Gastroesophageal sphincter (tissue), 4 donors: ENCODE measurements around the gene KAZN. TPM values are rescaled to one million over a fixed set of nuclear protein-coding genes. Genes with fewer than 3 reads are reported as not detected.

Experiments used
- ATAC-seq: fragments of 150-250 bp; one replicate; pipeline ENCODE4 v1.9.1; 2016; ENCODE audit warnings: mild to moderate bottlenecking, moderate library complexity
- H3K27ac ChIP-seq, 4 donors: fragments of 200-600 bp; sonication (generic) in 3 of 4; 1 replicate in 3 of 4; 2 replicates in 1 of 4; pipeline ENCODE4 v1.5.1; 2016 to 2019
- H3K27me3 ChIP-seq: fragments of 200-600 bp; sonication (generic); one replicate; pipeline ENCODE4 v1.5.1; 2019
- H3K36me3 ChIP-seq, 2 donors: fragments of 200-600 bp; sonication (generic); one replicate each; pipeline ENCODE4 v1.5.1; 2019; ENCODE audit warnings: control low read depth in 1 of 2
- H3K4me1 ChIP-seq, 3 donors: fragments of 200-600 bp; sonication (generic); 1 replicate in 2 of 3; 2 replicates in 1 of 3; pipeline ENCODE4 v1.5.1; 2016 to 2019; ENCODE audit warnings: control low read depth in 2 of 3
- H3K4me3 ChIP-seq, 2 donors: fragments of 200-600 bp; sonication (generic); one replicate each; pipeline ENCODE4 v1.5.1; 2019; ENCODE audit warnings: mild to moderate bottlenecking in 1 of 2, moderate library complexity in 1 of 2
- H3K9me3 ChIP-seq, 3 donors: fragments of 200-600 bp; sonication (generic); one replicate each; pipeline ENCODE4 v1.5.1; 2017 to 2019; ENCODE audit warnings: control low read depth in 2 of 3
- EP300 ChIP-seq: sonication (generic); formaldehyde crosslinking; IDR thresholded peaks from one replicate; pipeline ENCODE4 v1.6.1; 2017; ENCODE audit warnings: antibody characterized with exemption, mild to moderate bottlenecking
- POLR2A ChIP-seq, 2 donors: fragments of 450-650 bp; IDR thresholded peaks; one replicate each; pipeline ENCODE4 v1.6.1; 2017; ENCODE audit warnings: antibody characterized with exemption in 2 of 2, mild to moderate bottlenecking in 2 of 2, moderate library complexity in 1 of 2
- POLR2AphosphoS5 ChIP-seq: sonication (generic); formaldehyde crosslinking; IDR thresholded peaks from one replicate; pipeline ENCODE4 v1.6.1; 2017; ENCODE audit warnings: antibody characterized with exemption
- WGBS, 2 donors: methylation state at CpG; one replicate each; pipeline ENCODE4 v1.1.5; 2018; ENCODE audit warnings: low coverage in 1 of 2; 5-methylcytosine and 5-hydroxymethylcytosine counted together
- total RNA-seq, 4 donors: library from RNA; depleted of rRNA; stranded (reverse); fragments of >200 nt; gene quantifications; one replicate each; pipeline ENCODE4 v1.1.0, GENCODE V29; 2016
- TF ChIP-seq, protein P1 (sequence below), 4 experiments: fragments of 200-600 bp in 2 of 4; fragments of 450-650 bp in 2 of 4; sonication (generic) in 1 of 4; IDR thresholded peaks; one replicate each; pipeline ENCODE4 v1.5.1; 2017 to 2019; ENCODE audit warnings: antibody characterized with exemption in 4 of 4, mild to moderate bottlenecking in 2 of 4, moderate library complexity in 2 of 4

Gene KAZN
- total RNA-seq, 4 donors from 2014 or later: 6.5 to 16.6 (median 11.5) TPM

DNA sequence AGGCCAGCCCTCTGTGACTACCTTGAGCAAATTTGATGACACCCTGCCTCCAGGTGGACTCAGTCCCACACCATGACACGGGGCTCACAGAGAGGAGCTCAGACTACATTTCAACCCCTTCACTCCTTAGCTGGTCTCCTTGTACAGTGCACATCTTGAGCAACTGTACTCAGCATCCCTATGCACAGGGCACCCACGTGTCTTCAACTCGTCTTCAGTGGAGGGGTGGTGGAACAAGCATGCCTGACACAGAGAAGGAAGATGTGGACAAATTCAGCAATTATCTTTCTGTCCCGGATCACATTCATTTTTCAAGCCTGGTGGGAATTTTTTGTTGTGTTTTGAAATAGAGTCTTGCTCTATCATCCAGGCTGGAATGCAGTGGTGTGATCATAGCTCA is 213.7 kb downstream of the KAZN start:
- peaks cover 0 to 10% (median 0%) of the 10 kb centered on the region in 3 donors for H3K4me1 ChIP-seq
- H3K27me3 ChIP-seq: no peaks in the 10 kb centered on the region
- peaks cover 0 to 17% (median 0%) of the 10 kb centered on the region in 3 donors for H3K9me3 ChIP-seq
- no peak overlapping the region for H3K27ac ChIP-seq
- no peak for TF ChIP-seq POLR2A (IDR thresholded peaks at IDR 0.05)
- no peak for TF ChIP-seq POLR2AphosphoS5
- TF ChIP-seq EP300: no peak
- TF ChIP-seq, protein P1, sequence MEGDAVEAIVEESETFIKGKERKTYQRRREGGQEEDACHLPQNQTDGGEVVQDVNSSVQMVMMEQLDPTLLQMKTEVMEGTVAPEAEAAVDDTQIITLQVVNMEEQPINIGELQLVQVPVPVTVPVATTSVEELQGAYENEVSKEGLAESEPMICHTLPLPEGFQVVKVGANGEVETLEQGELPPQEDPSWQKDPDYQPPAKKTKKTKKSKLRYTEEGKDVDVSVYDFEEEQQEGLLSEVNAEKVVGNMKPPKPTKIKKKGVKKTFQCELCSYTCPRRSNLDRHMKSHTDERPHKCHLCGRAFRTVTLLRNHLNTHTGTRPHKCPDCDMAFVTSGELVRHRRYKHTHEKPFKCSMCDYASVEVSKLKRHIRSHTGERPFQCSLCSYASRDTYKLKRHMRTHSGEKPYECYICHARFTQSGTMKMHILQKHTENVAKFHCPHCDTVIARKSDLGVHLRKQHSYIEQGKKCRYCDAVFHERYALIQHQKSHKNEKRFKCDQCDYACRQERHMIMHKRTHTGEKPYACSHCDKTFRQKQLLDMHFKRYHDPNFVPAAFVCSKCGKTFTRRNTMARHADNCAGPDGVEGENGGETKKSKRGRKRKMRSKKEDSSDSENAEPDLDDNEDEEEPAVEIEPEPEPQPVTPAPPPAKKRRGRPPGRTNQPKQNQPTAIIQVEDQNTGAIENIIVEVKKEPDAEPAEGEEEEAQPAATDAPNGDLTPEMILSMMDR (IDR thresholded peaks at IDR 0.05): no peak
- no peaks in the 10 kb centered on the region for H3K36me3 ChIP-seq
- WGBS, 2 donors: 86 to 92% methylated on average over 4 of the region's 4 CpGs
- ATAC-seq: no peak
- no peak overlapping the region for H3K4me3 ChIP-seq

DNA sequence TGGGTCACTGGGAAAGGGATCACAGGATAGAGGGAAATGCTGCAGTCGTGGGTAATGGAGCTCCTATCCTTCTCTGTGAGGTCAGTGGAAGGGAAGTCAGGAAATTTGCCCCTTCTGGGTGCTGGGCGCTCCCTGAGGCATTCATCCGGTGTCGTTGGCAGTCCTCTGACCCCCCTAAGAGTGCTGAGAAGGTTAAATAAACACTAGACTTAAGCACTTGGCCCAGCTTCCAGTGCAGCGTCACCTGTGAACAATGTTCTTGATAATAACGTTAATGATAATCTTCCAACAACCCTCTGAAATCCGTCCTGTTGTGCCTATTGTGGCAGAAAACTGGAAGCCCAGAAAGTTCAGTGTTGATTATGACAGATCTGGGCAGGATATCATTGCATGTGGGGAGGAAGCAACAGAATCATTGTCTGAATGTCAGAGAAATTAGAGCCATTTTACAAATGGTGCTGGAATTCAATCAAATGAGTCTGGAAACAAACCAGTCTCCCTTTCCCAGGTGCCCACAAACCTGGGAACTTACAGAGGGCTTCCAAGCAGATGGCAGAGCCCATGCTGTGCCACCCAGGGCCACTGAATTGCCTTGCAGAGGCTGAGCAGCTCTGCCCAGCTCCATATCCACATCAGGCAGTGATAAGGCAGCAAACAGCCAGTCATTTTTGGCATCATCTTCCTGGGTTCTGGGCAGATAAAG is 216.8 kb downstream of the KAZN start:
- TF ChIP-seq EP300 (no peak), POLR2A (IDR thresholded peaks at IDR 0.05) (no peak), POLR2AphosphoS5 (no peak)
- TF ChIP-seq, protein P1 (IDR thresholded peaks at IDR 0.05): no peak
- Histone ChIP-seq H3K36me3 (no peaks in the 10 kb centered on the region), H3K4me3 (no peak overlapping the region), H3K27me3 (no peaks in the 10 kb centered on the region), H3K4me1 (peaks cover 0 to 10% (median 0%) of the 10 kb centered on the region in 3 donors), H3K9me3 (no peaks in the 10 kb centered on the region), H3K27ac (no peak overlapping the region)
- no peak for ATAC-seq
- 8 to 17% methylated on average over 4 to 7 of the region's 7 CpGs for WGBS, 2 donors

DNA sequence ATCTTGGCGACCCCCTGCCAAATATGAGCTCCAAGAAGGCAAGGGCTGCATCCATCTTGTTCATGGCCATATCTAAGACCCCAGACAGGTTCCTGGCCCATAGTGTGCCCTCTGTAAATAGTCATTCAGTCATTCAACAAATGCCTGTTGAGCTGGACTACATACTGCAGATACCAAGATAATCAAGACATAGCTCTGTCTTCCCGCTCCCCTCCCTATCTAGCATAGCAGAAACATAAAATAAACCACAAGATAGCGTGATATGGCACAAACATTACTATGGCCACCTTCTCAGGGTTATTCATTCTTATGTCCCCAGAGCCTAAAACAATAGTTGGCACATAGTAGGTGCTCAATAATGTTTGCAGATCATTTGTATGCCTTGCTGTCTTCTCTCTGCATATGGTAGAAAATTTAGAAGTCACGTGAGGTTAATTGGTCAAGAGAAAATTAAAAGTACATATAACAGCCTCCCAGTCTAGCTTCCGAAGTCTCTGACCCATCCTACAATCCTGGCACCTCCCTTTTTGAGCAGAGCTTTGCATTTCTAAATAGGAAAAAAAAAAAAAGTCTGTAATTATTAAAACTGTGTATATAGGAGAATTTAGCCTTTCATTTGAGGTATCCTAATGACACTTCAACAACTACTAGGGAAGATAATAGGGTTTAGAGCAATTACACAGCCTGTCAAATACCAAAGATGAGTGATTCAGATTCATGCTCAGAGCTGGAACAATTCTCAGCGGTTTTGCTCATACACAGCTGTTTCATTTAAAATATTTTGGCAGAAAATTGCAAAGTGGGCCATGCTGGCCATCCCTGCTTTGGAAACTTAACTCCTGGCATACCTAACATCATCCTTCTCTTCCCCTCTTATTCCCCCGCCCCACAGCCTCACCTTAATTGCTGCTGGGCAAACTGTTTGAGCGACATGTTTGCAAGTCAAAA is 219.0 kb downstream of the KAZN start:
- Histone ChIP-seq H3K27ac (no peak overlapping the region), H3K27me3 (no peaks in the 10 kb centered on the region), H3K36me3 (no peaks in the 10 kb centered on the region), H3K4me3 (no peak overlapping the region), H3K9me3 (no peaks in the 10 kb centered on the region), H3K4me1 (peaks cover 0 to 10% (median 0%) of the 10 kb centered on the region in 3 donors)
- TF ChIP-seq EP300: no peak
- TF ChIP-seq, protein P1 (IDR thresholded peaks at IDR 0.05): no peak
- no peak for TF ChIP-seq POLR2A (IDR thresholded peaks at IDR 0.05)
- no peak for TF ChIP-seq POLR2AphosphoS5
- 70 to 72% methylated on average over 6 to 8 of the region's 8 CpGs for WGBS, 2 donors
- ATAC-seq: no peak

DNA sequence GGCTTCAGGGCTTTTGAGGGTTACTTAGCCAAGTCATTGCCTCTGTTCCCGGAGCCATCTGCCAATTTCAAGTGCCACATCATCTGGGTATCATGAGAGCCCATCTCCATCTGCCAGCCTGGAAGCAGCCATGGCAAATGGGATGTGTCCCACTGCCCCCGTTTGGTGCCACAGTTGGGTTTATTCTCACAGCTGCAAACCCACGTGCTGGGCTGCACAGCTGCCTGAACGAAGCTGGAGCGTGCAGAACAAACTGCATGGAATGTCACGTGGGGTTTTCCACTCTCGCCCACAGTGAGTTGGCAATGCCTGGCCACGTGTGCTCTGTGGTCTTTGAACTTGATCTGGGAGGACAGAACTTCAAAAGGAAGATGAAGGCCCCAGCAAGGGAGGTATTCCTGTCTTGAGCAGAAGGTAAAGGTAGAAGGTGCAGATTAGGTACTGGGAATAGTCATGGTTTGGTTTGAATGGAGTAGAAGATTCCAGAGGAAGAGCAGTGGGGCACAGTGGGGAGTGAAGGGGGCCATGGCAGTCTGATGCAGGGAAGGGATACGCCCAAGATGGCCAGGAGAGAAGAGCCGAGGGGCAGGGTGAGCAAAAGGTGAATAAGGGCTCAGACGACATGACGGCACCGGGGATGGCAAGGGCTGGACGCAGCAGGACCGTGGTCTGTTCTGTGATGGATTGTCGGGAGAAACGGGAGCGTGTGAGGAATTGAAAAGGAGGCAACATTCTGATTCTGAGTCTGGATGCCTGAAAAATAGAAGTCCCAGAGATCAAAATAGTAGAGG is 222.0 kb downstream of the KAZN start:
- H3K27ac ChIP-seq: no peak overlapping the region
- no peak for TF ChIP-seq EP300
- TF ChIP-seq POLR2AphosphoS5: no peak
- TF ChIP-seq, protein P1 (IDR thresholded peaks at IDR 0.05): no peak
- TF ChIP-seq POLR2A (IDR thresholded peaks at IDR 0.05): no peak
- H3K36me3 ChIP-seq: no peaks in the 10 kb centered on the region
- 78 to 88% methylated on average over 12 to 16 of the region's 18 CpGs for WGBS, 2 donors
- no peak overlapping the region for H3K4me3 ChIP-seq
- ATAC-seq: no peak
- H3K4me1 ChIP-seq: peaks cover 0 to 3% (median 0%) of the 10 kb centered on the region in 3 donors
- H3K9me3 ChIP-seq: no peaks in the 10 kb centered on the region
- no peaks in the 10 kb centered on the region for H3K27me3 ChIP-seq
